Measurements from ENCODE around the gene C1QBP. TPM values are rescaled to one million over a fixed set of nuclear protein-coding genes. Genes with fewer than 3 reads are reported as not detected.
"Not testable (repeated sequence)": the region's sequence is repeated elsewhere in the genome, so short reads cannot be mapped to it uniquely, and the experiment has no call there.

C1QBP gene
- total RNA-seq, 4 donors from 2014 or later, result 92.9 to 124 (median 95.5) TPM

- intact Hi-C loops (cut with DNase I), result loop anchor here (2.0 kb wide), 1 partner anchor 31 kb away; the partner anchor contains the start of gene DHX33
- peak overlapping the region; percentile 75 to 89 (median 78) for H3K27ac ChIP-seq (replicated peaks in 1 of 4)
- peaks cover 18 to 40% (median 33%) of the 10 kb centered on the region in 4 donors for H3K4me1 ChIP-seq
- no peaks in the 10 kb centered on the region for H3K9me3 ChIP-seq
- peaks cover 34 to 65% (median 44%) of the 10 kb centered on the region in 4 donors for H3K36me3 ChIP-seq
- H3K4me3 ChIP-seq, result peak overlapping the region; percentile 73 to 96 (median 86)
- no peaks in the 10 kb centered on the region for H3K27me3 ChIP-seq
- WGBS, result 65% methylated on average over 5 of the region's 5 CpGs
- no peak for DNase-seq (ENCODE audit: extremely low spot score)
- no peak for TF ChIP-seq CTCF (IDR thresholded peaks at IDR 0.05)
- no peak for TF ChIP-seq POLR2AphosphoS5 (IDR thresholded peaks at IDR 0.05)
- no peak for TF ChIP-seq POLR2A (IDR thresholded peaks at IDR 0.05; ENCODE audit: low read depth)
- no peak for TF ChIP-seq EP300 (IDR thresholded peaks at IDR 0.05)
Observed at GRCh38 chr17:5437721-5438317, 1.1 kb downstream of the C1QBP start.

DNA sequence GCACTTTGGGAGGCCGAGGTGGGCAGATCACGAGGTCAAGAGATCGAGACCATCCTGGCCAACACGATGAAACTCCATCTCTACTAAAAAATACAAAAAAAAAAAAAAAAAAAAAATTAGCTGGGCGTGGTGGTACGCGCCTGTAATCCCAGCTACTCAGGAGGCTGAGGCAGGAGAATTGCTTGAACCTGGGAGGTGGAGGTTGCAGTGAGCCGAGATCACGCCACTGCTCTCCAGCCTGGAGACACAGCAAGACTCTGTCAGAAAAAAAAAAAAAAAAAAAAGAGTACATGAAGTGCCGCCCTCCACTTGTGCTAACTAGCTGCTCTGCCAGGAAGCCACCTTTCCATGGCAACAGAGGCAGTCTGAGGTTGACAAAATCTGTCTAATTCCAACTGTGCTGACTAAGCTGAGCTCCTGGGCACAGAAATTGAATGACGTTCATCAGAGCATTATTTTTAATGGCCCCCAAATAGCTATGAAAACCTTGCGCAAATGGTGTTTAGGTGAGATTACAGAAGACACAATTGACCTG is 3.1 kb downstream of the C1QBP start:
- whole genome bisulfite sequencing, result 85% methylated on average over 12 of the region's 12 CpGs
- H3K9me3 ChIP-seq; H3K27ac ChIP-seq (replicated peaks in 1 of 4); DNase-seq (ENCODE audit: extremely low spot score); H3K27me3 ChIP-seq; H3K4me3 ChIP-seq; intact Hi-C loops (cut with DNase I): not testable (repeated sequence)
- Histone ChIP-seq H3K4me1 (peaks cover 18 to 40% (median 33%) of the 10 kb centered on the region in 4 donors), H3K36me3 (peaks cover 47 to 68% (median 60%) of the 10 kb centered on the region in 4 donors)

GRCh38 chr17:5434984-5435383 is 4.0 kb downstream of the C1QBP start:
- WGBS, result 81% methylated on average over 2 of the region's 2 CpGs
- DNase-seq (ENCODE audit: extremely low spot score), result no peak
- TF ChIP-seq POLR2A (IDR thresholded peaks at IDR 0.05; ENCODE audit: low read depth) (no peak), CTCF (IDR thresholded peaks at IDR 0.05) (no peak), EP300 (IDR thresholded peaks at IDR 0.05) (no peak), POLR2AphosphoS5 (IDR thresholded peaks at IDR 0.05) (no peak)
- H3K4me1 ChIP-seq, result peaks cover 18 to 40% (median 33%) of the 10 kb centered on the region in 4 donors
- peaks cover 47 to 76% (median 69%) of the 10 kb centered on the region in 4 donors for H3K36me3 ChIP-seq
- no peaks in the 10 kb centered on the region for H3K9me3 ChIP-seq
- H3K27ac ChIP-seq (replicated peaks in 1 of 4), result no peak overlapping the region
- no peaks in the 10 kb centered on the region for H3K27me3 ChIP-seq
- no peak overlapping the region for H3K4me3 ChIP-seq
- intact Hi-C loops (cut with DNase I), result no loop called here

DNA sequence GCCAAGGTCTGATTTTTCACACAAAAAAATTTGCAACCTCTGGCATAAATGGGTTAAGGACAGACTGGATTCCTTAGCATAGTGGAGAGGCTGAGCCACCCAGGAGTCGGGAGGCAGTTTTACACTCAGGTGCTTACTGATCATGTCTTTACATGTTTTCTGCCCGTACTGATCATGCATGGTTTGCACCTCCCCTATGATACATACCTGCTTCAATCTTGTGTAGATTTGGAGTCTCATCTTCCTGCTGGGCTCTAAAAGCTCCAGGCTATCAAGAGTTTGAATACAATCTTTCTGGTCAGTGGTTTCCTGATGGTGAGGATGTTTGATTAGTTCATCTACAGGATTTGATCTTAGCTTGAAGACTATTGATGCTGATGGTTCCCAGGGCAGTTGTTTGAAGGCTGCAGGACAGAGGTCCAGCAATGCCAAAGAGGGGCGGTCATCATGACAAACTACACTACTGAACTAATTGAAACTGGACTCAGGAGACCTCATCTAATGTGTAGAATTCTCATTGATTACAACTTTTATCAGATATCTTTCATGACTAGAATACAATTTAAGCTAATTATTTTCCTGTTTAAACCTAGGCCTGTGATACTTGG is 6.9 kb downstream of the C1QBP start:
- Histone ChIP-seq H3K4me1 (peaks cover 5 to 17% (median 12%) of the 10 kb centered on the region in 4 donors), H3K27ac (replicated peaks in 1 of 4) (no peak overlapping the region), H3K36me3 (peaks cover 47 to 99% (median 92%) of the 10 kb centered on the region in 4 donors), H3K9me3 (no peaks in the 10 kb centered on the region), H3K4me3 (no peak overlapping the region), H3K27me3 (no peaks in the 10 kb centered on the region)
- no peak for DNase-seq (ENCODE audit: extremely low spot score)
- TF ChIP-seq EP300 (IDR thresholded peaks at IDR 0.05) (no peak), POLR2AphosphoS5 (IDR thresholded peaks at IDR 0.05) (no peak), CTCF (IDR thresholded peaks at IDR 0.05) (no peak), POLR2A (IDR thresholded peaks at IDR 0.05; ENCODE audit: low read depth) (no peak)
- 72% methylated on average over 3 of the region's 3 CpGs for WGBS
- intact Hi-C loops (cut with DNase I), result no loop called here

- 77% methylated on average over 5 of the region's 5 CpGs for WGBS
- H3K4me1 ChIP-seq; H3K27me3 ChIP-seq; H3K9me3 ChIP-seq; H3K27ac ChIP-seq (replicated peaks in 1 of 4); intact Hi-C loops (cut with DNase I); H3K4me3 ChIP-seq; DNase-seq (ENCODE audit: extremely low spot score): not testable (repeated sequence)
- peaks cover 47 to 99% (median 94%) of the 10 kb centered on the region in 4 donors for H3K36me3 ChIP-seq
Observed at GRCh38 chr17:5431234-5431633, 7.7 kb downstream of the C1QBP start.

Measured in esophagus muscularis mucosa (tissue), 4 donors.